ENCODE measurements around the gene C14orf132.

DNA sequence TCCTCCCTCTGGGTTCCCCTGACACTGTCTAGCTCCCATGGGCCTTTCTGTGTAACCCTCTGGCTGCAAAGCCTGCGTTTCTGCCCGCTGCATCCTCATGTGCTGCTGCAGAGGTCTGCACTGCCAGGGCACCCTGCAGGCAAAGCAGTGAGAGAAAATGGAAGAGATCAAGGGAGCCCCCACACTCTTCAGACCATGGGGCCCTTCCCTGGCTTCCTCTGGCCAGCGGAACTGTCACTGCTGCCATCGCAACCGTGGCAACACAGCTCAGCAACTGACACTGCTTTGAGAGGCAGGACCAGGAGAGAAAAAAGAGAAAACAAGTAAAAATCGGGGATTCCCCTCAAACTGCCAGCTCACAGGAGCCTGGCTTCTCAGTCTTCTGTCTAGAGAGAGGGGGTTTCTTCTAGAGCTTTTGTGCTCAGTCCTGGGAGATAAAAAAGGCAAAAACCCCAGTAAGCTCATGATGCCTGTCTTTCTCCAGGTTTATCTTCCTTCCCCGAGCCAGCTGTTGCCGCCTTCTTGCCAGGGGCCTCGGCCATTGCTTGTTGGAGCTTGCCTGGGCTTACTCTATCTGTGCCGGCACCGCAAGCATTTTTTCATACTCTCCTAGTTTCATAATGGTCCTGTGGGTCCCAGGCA lies 38.9 kb downstream of the C14orf132 start:
- TF ChIP-seq GATA2 (IDR thresholded peaks at IDR 0.05; ENCODE audit: low read depth, low read length) (no peak), GATA3 (IDR thresholded peaks at IDR 0.05; ENCODE audit: low read depth, low read length) (no peak)
